ENCODE results near the gene OMG. TPM values are rescaled to one million over a fixed set of nuclear protein-coding genes. Genes with fewer than 3 reads are reported as not detected.

Gene OMG
- total and polyA plus RNA-seq, 2 donors, result 0.20 to 1.5 TPM

Other genes with a start within 250 kb of the OMG start
- 135 TPM for gene NF1, start 202.3 kb downstream of the OMG start, total RNA-seq
- 12.2 TPM for gene NF1, start 202.3 kb downstream of the OMG start, polyA plus RNA-seq
- 2.6 TPM for gene EVI2B, start 16.8 kb upstream of the OMG start, total RNA-seq
- gene EVI2B, start 16.8 kb upstream of the OMG start, polyA plus RNA-seq, result 7.6 TPM
- gene EVI2A, start 24.4 kb upstream of the OMG start, total RNA-seq, result 6.9 TPM
- 7.8 TPM for gene EVI2A, start 24.4 kb upstream of the OMG start, polyA plus RNA-seq
- gene RAB11FIP4, start 94.4 kb upstream of the OMG start, total RNA-seq, result 4.2 TPM
- gene RAB11FIP4, start 94.4 kb upstream of the OMG start, polyA plus RNA-seq, result 1.5 TPM

Measured in urinary bladder (tissue), 2 donors.